GM23338 (cell line): ENCODE data around the gene CADPS.

Source experiments
- NANOG ChIP-seq: IDR thresholded peaks from 2 replicates; pipeline ENCODE4 v1.6.1; 2016; ENCODE audit warnings: antibody characterized with exemption, borderline replicate concordance
- POLR2AphosphoS5 ChIP-seq: IDR thresholded peaks from 2 replicates; pipeline ENCODE4 v1.6.1; 2016; ENCODE audit warnings: antibody characterized with exemption, low read depth
- ZNF462 ChIP-seq: fragments of 250-450 bp; sonication (Bioruptor Pico); IDR thresholded peaks from 2 replicates; pipeline ENCODE4 v1.5.0; 2020; ENCODE audit warnings: mild to moderate bottlenecking, moderate library complexity

GRCh38 chr3:62479326-62479725 is 395.9 kb downstream of the CADPS start:
- TF ChIP-seq NANOG (no peak), ZNF462 (CRISPR knock-in tag) (no peak), POLR2AphosphoS5 (no peak)
